Panc1 (cell line): ENCODE measurements around the gene RHBDD1.

Experiments used
- CTCF ChIP-seq: fragments of 450-650 bp; IDR thresholded peaks from 2 replicates; pipeline ENCODE4 v1.5.1; 2017; ENCODE audit warnings: mild to moderate bottlenecking
- TF ChIP-seq, protein P1 (sequence below), 2 experiments: IDR thresholded peaks; 2 replicates each; pipeline ENCODE4 v1.6.1; 2011 to 2012; ENCODE audit warnings: low read depth in 2 of 2, control low read depth in 1 of 2, low read length in 1 of 2, mild to moderate bottlenecking in 1 of 2, moderate library complexity in 1 of 2; ENCODE audit not compliant: insufficient read depth in 1 of 2

DNA sequence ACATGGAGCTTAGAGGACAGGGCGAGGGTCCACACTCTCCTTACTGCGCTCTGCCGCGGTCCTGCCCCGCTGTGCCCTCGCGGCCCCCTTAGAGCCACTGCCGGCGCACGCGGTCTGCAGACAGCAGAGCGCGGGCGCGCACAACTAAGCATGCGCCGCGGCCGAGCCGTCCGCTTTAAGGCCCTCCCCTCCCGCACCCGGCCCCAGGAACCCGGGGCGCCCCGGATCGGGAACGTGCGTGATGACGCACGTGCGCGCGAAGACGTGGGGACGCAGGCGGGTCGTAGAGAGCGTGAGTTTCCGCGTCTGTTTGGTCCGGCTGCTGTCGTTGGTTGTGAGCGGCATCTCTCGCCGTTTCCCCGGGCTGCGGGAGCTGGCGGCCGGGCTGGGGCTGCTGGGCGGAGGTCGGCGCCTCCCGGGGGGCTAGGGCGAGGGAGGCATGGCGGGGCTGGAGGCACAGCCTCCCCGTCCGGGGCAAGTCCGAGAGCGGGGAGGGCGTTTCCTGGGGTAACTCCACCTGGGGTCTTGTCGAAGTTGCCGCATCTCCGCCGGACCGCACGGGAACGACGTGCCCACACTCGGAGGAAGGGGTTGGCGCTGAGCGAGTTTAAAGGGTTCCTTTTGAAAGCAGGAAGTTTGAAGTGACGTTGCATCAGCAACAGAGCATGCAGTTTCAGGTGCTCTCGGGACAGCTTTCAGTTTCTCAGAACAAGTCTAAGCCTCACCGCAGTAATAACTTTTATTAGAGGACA is at the start of gene RHBDD1:
- TF ChIP-seq CTCF: no peak
- TF ChIP-seq, protein P1, sequence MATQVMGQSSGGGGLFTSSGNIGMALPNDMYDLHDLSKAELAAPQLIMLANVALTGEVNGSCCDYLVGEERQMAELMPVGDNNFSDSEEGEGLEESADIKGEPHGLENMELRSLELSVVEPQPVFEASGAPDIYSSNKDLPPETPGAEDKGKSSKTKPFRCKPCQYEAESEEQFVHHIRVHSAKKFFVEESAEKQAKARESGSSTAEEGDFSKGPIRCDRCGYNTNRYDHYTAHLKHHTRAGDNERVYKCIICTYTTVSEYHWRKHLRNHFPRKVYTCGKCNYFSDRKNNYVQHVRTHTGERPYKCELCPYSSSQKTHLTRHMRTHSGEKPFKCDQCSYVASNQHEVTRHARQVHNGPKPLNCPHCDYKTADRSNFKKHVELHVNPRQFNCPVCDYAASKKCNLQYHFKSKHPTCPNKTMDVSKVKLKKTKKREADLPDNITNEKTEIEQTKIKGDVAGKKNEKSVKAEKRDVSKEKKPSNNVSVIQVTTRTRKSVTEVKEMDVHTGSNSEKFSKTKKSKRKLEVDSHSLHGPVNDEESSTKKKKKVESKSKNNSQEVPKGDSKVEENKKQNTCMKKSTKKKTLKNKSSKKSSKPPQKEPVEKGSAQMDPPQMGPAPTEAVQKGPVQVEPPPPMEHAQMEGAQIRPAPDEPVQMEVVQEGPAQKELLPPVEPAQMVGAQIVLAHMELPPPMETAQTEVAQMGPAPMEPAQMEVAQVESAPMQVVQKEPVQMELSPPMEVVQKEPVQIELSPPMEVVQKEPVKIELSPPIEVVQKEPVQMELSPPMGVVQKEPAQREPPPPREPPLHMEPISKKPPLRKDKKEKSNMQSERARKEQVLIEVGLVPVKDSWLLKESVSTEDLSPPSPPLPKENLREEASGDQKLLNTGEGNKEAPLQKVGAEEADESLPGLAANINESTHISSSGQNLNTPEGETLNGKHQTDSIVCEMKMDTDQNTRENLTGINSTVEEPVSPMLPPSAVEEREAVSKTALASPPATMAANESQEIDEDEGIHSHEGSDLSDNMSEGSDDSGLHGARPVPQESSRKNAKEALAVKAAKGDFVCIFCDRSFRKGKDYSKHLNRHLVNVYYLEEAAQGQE (IDR thresholded peaks at IDR 0.05; ENCODE audit: insufficient read depth in 1 of 2, low read depth in 2 of 2, low read length in 1 of 2): no peak
